Neural progenitor cell (in vitro differentiated cells): ENCODE results near the gene NFASC.

ENCODE experiments used
- CTCF ChIP-seq: fragments of 200-600 bp; sonication (generic); IDR thresholded peaks from 2 replicates; pipeline ENCODE4 v1.5.1; 2017; ENCODE audit warnings: antibody characterized with exemption, mild to moderate bottlenecking
- EZH2 ChIP-seq: fragments of 200-600 bp; sonication (generic); IDR thresholded peaks from 2 replicates; pipeline ENCODE4 v1.6.1; 2017; ENCODE audit warnings: antibody characterized with exemption, mild to moderate bottlenecking, moderate library complexity
- EZH2phosphoT487 ChIP-seq: fragments of 200-600 bp; sonication (generic); IDR thresholded peaks from 2 replicates; pipeline ENCODE4 v1.6.1; 2017; ENCODE audit warnings: antibody characterized with exemption

GRCh38 chr1:204975021-204975420 is 104.4 kb downstream of the NFASC start:
- TF ChIP-seq EZH2phosphoT487 (no peak), EZH2 (no peak), CTCF (no peak)
